Mesothelial cell of epicardium (in vitro differentiated cells): ENCODE data around the gene PRDM15. TPM values are rescaled to one million over a fixed set of nuclear protein-coding genes. Genes with fewer than 3 reads are reported as not detected.

Source experiments
- DNase-seq, 2 experiments: peaks; one replicate each; pipeline ENCODE4 v3.0.0; 2021; ENCODE audit warnings: low spot score in 2 of 2; ENCODE audit not compliant: unreplicated experiment in 2 of 2
- H3K27ac Mint-ChIP-seq: 2 replicates; pipeline ENCODE4 v1.8.0; 2021; ENCODE audit warnings: mixed read lengths
- H3K27me3 Mint-ChIP-seq: 2 replicates; pipeline ENCODE4 v1.8.0; 2021; ENCODE audit warnings: low read depth, mixed read lengths
- H3K36me3 Mint-ChIP-seq: 2 replicates; pipeline ENCODE4 v1.8.0; 2021; ENCODE audit warnings: mixed read lengths
- H3K4me1 Mint-ChIP-seq: 2 replicates; pipeline ENCODE4 v1.8.0; 2021; ENCODE audit warnings: mixed read lengths
- H3K4me3 Mint-ChIP-seq: 2 replicates; pipeline ENCODE4 v1.8.0; 2021; ENCODE audit warnings: mild to moderate bottlenecking, moderate library complexity, mixed read lengths
- H3K9me3 Mint-ChIP-seq: 2 replicates; pipeline ENCODE4 v1.8.0; 2021; ENCODE audit warnings: mixed read lengths
- total RNA-seq: library from RNA; stranded (reverse); gene quantifications from 3 replicates; pipeline ENCODE4 v1.2.1, GENCODE V29; 2021
- TF ChIP-seq, protein P1 (sequence below): fragments of 200-600 bp; sonication (generic); IDR thresholded peaks from one replicate; pipeline ENCODE4 v1.5.0; 2021; ENCODE audit warnings: antibody characterized with exemption; ENCODE audit not compliant: unreplicated experiment

The PRDM15 gene
- total RNA-seq, 1 donor from 2014 or later, result 12.0 TPM

DNA sequence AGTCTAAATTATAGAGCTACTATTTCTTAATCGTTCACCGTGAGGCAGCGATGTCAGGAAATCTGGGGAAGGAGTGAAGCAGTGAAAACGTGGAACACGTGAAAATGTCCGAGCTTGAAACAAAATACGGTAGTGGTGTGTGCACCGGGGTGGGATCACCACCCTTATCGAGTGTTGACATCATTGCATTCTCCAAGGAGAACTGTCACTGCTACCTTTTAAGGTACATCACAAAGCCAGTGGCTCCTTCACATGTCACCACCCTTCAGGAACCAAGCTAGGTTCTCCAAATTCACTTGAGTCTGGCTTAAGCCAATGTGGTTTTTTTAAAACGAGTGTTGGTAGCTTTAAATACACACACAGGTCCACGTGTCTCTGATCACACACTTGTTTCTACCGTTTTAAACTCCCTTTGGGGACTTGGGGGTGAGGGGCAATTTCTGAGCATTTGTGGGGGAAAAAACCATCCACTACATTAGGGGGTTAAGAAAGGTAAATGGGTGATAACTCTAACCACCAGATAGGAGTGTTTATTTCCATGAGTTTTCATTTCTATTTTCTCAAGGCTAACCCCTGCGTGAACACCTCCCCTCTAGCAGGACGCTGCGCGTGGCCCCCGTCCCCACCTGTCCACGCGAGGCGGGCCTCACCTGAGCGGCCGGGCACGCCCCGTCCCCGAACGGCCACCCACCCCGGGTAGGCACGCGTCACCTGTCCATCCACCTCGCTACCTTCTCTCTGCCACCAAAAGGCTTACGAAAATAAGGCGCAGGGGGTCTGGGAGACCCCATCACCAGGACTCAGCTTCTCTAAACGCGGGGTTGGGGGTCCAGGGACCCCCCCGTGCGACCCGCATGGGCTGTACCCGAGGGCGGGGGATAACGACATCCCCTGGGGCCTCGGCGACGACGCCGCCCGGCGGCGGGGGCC is 978 bp downstream of the PRDM15 start:
- no peaks in the 10 kb centered on the region for H3K27me3 Mint-ChIP-seq
- peaks cover 14% of the 10 kb centered on the region for H3K4me1 Mint-ChIP-seq
- H3K36me3 Mint-ChIP-seq, result peaks cover 1% of the 10 kb centered on the region
- no peaks in the 10 kb centered on the region for H3K9me3 Mint-ChIP-seq
- peak overlapping the region; percentile 69 for H3K27ac Mint-ChIP-seq
- DNase-seq, result peak in 1 of 2 experiments; percentile 50
- TF ChIP-seq, protein P1, sequence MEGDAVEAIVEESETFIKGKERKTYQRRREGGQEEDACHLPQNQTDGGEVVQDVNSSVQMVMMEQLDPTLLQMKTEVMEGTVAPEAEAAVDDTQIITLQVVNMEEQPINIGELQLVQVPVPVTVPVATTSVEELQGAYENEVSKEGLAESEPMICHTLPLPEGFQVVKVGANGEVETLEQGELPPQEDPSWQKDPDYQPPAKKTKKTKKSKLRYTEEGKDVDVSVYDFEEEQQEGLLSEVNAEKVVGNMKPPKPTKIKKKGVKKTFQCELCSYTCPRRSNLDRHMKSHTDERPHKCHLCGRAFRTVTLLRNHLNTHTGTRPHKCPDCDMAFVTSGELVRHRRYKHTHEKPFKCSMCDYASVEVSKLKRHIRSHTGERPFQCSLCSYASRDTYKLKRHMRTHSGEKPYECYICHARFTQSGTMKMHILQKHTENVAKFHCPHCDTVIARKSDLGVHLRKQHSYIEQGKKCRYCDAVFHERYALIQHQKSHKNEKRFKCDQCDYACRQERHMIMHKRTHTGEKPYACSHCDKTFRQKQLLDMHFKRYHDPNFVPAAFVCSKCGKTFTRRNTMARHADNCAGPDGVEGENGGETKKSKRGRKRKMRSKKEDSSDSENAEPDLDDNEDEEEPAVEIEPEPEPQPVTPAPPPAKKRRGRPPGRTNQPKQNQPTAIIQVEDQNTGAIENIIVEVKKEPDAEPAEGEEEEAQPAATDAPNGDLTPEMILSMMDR, result no peak
- H3K4me3 Mint-ChIP-seq, result peak overlapping the region; percentile 74

DNA sequence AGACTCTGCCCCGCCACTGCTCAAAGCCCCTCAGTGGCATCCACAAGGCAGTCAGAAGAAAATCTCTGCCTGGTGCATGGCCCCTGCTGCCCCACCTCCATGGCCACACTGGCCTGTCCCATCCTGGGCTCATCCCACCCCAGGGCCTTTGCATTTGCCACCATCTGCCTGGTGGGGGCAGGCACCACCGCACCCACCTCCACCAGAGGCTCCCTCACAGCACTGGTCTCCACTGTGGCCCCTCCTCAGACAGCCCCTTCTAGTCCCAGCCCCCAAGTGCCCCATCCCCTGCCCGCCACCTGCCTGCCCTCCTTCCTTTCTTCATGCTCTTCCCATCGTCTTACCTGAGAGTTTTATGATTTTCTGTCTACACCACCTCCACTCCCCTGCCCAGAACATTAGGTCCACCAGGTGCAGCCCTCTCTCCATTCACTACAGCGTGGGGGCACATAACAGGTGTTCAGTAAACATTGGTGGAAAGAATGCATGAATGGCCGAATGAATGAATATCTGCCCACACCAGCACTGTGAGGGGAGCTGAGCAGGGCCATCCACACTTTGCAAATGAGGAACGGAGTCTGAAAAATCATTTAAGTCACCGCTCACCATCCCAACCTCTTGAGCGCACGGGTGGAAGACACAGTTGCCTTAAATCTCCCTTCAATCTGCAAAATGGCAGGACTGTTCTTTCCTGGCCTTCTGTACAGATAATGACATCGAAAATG is 2.1 kb downstream of the PRDM15 start:
- Mint-ChIP-seq H3K9me3 (no peaks in the 10 kb centered on the region), H3K36me3 (peaks cover 1% of the 10 kb centered on the region), H3K4me3 (peak overlapping the region; percentile 74), H3K4me1 (peaks cover 14% of the 10 kb centered on the region), H3K27ac (peak overlapping the region; percentile 69), H3K27me3 (no peaks in the 10 kb centered on the region)
- DNase-seq, result no peak
- TF ChIP-seq, protein P1, result no peak

DNA sequence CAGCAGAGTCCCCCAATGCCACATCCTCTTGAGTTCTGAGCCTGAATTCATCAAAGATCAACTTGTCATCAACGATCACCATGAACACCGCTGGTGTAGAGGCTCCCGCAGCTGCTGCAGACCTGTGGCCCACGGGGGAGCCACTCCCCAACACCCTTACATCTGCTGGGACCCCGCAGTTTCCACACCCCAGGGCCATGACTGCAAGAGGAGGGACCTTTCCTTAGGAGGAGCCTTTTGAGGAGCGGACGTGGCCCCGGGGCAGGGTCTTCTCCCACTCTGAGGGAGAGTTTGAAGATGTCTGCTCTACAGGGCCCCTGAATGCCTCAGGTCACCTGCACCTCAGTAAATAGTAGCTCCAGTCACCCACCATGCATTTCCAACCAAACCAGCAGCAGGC is 2.7 kb downstream of the PRDM15 start:
- Mint-ChIP-seq H3K4me1 (peaks cover 14% of the 10 kb centered on the region), H3K27ac (no peak overlapping the region), H3K36me3 (peaks cover 1% of the 10 kb centered on the region), H3K9me3 (no peaks in the 10 kb centered on the region), H3K27me3 (no peaks in the 10 kb centered on the region), H3K4me3 (no peak overlapping the region)
- TF ChIP-seq, protein P1, result no peak
- no peak for DNase-seq

DNA sequence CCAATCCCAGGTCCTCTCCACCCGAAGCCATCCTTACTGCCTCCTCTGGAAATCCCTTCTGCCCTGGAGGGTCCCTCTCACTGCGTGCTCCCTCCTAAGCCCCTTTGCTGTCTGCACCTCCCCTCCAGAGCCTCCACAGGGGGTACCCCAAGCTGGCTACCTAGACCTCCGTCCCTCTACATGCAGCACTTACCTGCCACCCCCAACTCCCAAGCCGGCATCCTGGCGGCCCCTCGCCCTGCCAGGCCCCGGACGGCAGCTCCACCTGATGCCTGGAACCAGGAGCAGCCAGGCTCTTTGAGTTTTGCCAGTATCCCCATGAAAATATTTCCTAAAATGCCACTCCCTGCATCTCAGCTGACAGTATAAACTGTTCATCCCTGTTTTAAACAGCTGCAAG is 4.1 kb downstream of the PRDM15 start:
- Mint-ChIP-seq H3K4me3 (no peak overlapping the region), H3K4me1 (peaks cover 11% of the 10 kb centered on the region), H3K27ac (no peak overlapping the region), H3K27me3 (no peaks in the 10 kb centered on the region), H3K36me3 (peaks cover 1% of the 10 kb centered on the region), H3K9me3 (no peaks in the 10 kb centered on the region)
- TF ChIP-seq, protein P1, result no peak
- DNase-seq, result no peak

DNA sequence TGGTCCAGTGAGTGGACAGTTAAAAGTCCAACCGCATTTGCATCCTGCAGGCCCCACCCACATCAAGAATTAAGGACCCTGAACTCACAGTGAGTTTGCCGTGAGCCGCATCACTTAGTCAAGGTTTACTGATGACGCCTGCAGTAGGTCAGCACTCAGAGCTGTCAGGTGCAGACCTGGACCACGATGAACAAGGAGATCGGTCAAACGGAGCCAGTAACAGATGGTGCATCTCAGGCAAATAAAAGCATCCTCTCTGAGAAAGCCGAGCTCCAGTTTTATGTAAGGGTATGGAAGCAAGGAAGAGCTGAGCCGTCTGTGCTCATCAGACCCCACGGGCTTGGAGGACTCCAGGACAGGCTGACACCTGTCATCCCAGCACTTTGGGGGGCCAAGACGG is 4.5 kb downstream of the PRDM15 start:
- H3K27me3 Mint-ChIP-seq, result no peaks in the 10 kb centered on the region
- H3K4me1 Mint-ChIP-seq, result peaks cover 8% of the 10 kb centered on the region
- no peak overlapping the region for H3K27ac Mint-ChIP-seq
- H3K4me3 Mint-ChIP-seq, result no peak overlapping the region
- no peaks in the 10 kb centered on the region for H3K9me3 Mint-ChIP-seq
- no peak for DNase-seq
- TF ChIP-seq, protein P1, result no peak
- peaks cover 1% of the 10 kb centered on the region for H3K36me3 Mint-ChIP-seq
